ENCODE results near the gene DIAPH2. TPM values are rescaled to one million over a fixed set of nuclear protein-coding genes. Genes with fewer than 3 reads are reported as not detected.
A peak's percentile ranks its signal among the peaks of the same experiment; 100 is the strongest.

The DIAPH2 gene
- total and polyA plus RNA-seq, 2 donors (not counting 1 experiment from before 2014, with no cell fraction given) = 4.2 to 32.4 TPM

- H3K36me3 ChIP-seq (replicated peaks in 1 of 2; ENCODE audit: control extremely low read depth in 1 of 2, control insufficient read depth in 1 of 2, extremely low read depth in 1 of 2, insufficient read depth in 2 of 2, low read length in 1 of 2) = no peaks in the 10 kb centered on the region
- peak overlapping the region; percentile 75 for H3K4me2 ChIP-seq (replicated peaks; ENCODE audit: low read depth, low read length, poor library complexity, severe bottlenecking)
- intact Hi-C loops (cut with micrococcal nuclease) = no loop called here
- Mint-ChIP-seq H3K4me3 (peak overlapping the region; percentile 84), H3K9me3 (ENCODE audit: insufficient read depth) (no peaks in the 10 kb centered on the region), H3K4me1 (peaks cover 13% of the 10 kb centered on the region), H3K27me3 (no peaks in the 10 kb centered on the region), H3K27ac (peak overlapping the region; percentile 93)
- H3K9me3 ChIP-seq (ENCODE audit: control extremely low read depth in 1 of 3, control insufficient read depth in 2 of 3, insufficient read depth in 1 of 3, low read length in 2 of 3) = no peaks in the 10 kb centered on the region
- no CpG with 5 or more reads among the region's 4 CpGs for WGBS (ENCODE audit: insufficient coverage)
- POLR2A ChIA-PET = no interaction called here
- H3K27ac ChIP-seq (ENCODE audit: low read length in 2 of 2) = peak overlapping the region; percentile 59 to 78
- ATAC-seq (ENCODE audit: low read depth) (peak; percentile 95), DNase-seq (peak; percentile 69)
- H2AFZ ChIP-seq (ENCODE audit: insufficient read depth, low read depth, low read length, poor library complexity, severe bottlenecking) = peak overlapping the region; percentile 78
- no peak for TF ChIP-seq CTCF (IDR thresholded peaks at IDR 0.05)
- no peak for TF ChIP-seq EZH2 (IDR thresholded peaks at IDR 0.05; ENCODE audit: borderline replicate concordance, insufficient read depth, low read depth, low read length, poor library complexity, severe bottlenecking)
- H3K4me1 ChIP-seq (ENCODE audit: control insufficient read depth in 2 of 2, insufficient read depth in 2 of 2, low read length in 2 of 2) = peaks cover 9% of the 10 kb centered on the region in 2 donors
- H3K9ac ChIP-seq (ENCODE audit: low read length) = peak overlapping the region; percentile 72
- no peaks in the 10 kb centered on the region for H4K20me1 ChIP-seq (ENCODE audit: control insufficient read depth, insufficient read depth, low read length, poor library complexity, severe bottlenecking)
- peak overlapping the region; percentile 4 to 64 (median 31) for H3K4me3 ChIP-seq (ENCODE audit: control extremely low read depth in 1 of 5, extremely low read depth in 1 of 5, insufficient read depth in 1 of 5, low read depth in 2 of 5, low read length in 4 of 5)
- CTCF ChIA-PET = no interaction called here
- no peaks in the 10 kb centered on the region for H3K79me2 ChIP-seq (ENCODE audit: control insufficient read depth, insufficient read depth, low read length)
- no peaks in the 10 kb centered on the region for H3K27me3 ChIP-seq (replicated peaks in 1 of 4; ENCODE audit: control extremely low read depth in 1 of 4, control insufficient read depth in 3 of 4, insufficient read depth in 4 of 4, low read length in 3 of 4)
Observed at GRCh38 chrX:97563531-97564133, 879.0 kb downstream of the DIAPH2 start.

GRCh38 chrX:97564496-97564895, 879.9 kb downstream of the DIAPH2 start:
- Histone ChIP-seq H3K9ac (ENCODE audit: low read length) (peak overlapping the region; percentile 72), H4K20me1 (ENCODE audit: control insufficient read depth, insufficient read depth, low read length, poor library complexity, severe bottlenecking) (no peaks in the 10 kb centered on the region), H3K79me2 (ENCODE audit: control insufficient read depth, insufficient read depth, low read length) (no peaks in the 10 kb centered on the region), H3K4me2 (replicated peaks; ENCODE audit: low read depth, low read length, poor library complexity, severe bottlenecking) (peak overlapping the region; percentile 75), H2AFZ (ENCODE audit: insufficient read depth, low read depth, low read length, poor library complexity, severe bottlenecking) (peak overlapping the region; percentile 78), H3K4me1 (ENCODE audit: control insufficient read depth in 2 of 2, insufficient read depth in 2 of 2, low read length in 2 of 2) (peaks cover 9% of the 10 kb centered on the region in 2 donors), H3K4me3 (ENCODE audit: control extremely low read depth in 1 of 5, extremely low read depth in 1 of 5, insufficient read depth in 1 of 5, low read depth in 2 of 5, low read length in 4 of 5) (peak overlapping the region in 1 of 5 experiments; percentile 64), H3K9me3 (ENCODE audit: control extremely low read depth in 1 of 3, control insufficient read depth in 2 of 3, insufficient read depth in 1 of 3, low read length in 2 of 3) (no peaks in the 10 kb centered on the region), H3K27ac (ENCODE audit: low read length in 2 of 2) (peak overlapping the region; percentile 12 to 14), H3K27me3 (replicated peaks in 1 of 4; ENCODE audit: control extremely low read depth in 1 of 4, control insufficient read depth in 3 of 4, insufficient read depth in 4 of 4, low read length in 3 of 4) (no peaks in the 10 kb centered on the region), H3K36me3 (replicated peaks in 1 of 2; ENCODE audit: control extremely low read depth in 1 of 2, control insufficient read depth in 1 of 2, extremely low read depth in 1 of 2, insufficient read depth in 2 of 2, low read length in 1 of 2) (no peaks in the 10 kb centered on the region)
- Mint-ChIP-seq H3K4me3 (no peak overlapping the region), H3K4me1 (peaks cover 13% of the 10 kb centered on the region), H3K27me3 (no peaks in the 10 kb centered on the region), H3K27ac (no peak overlapping the region), H3K9me3 (ENCODE audit: insufficient read depth) (no peaks in the 10 kb centered on the region)
- no CpG with 5 or more reads among the region's 2 CpGs for WGBS (ENCODE audit: insufficient coverage)
- intact Hi-C loops (cut with micrococcal nuclease) = no loop called here
- no peak for TF ChIP-seq CTCF (IDR thresholded peaks at IDR 0.05)
- TF ChIP-seq EZH2 (IDR thresholded peaks at IDR 0.05; ENCODE audit: borderline replicate concordance, insufficient read depth, low read depth, low read length, poor library complexity, severe bottlenecking) = no peak
- CTCF ChIA-PET = no interaction called here
- no peak for ATAC-seq (ENCODE audit: low read depth)
- no peak for DNase-seq
- POLR2A ChIA-PET = no interaction called here

All from B cell (primary cell).